A673 (cell line): Measurements from ENCODE around the gene CD40LG.

Experiments
- CTCF ChIP-seq: fragments of 300-800, 200-600 bp; sonication (generic); conservative IDR thresholded peaks from 2 replicates; pipeline ENCODE4 v1.5.1; 2017; ENCODE audit warnings: low read depth, mild to moderate bottlenecking, antibody characterized with exemption, low read length, moderate library complexity, mixed read lengths
- EZH2 ChIP-seq: fragments of 200-600 bp; sonication (generic); IDR thresholded peaks from 2 replicates; pipeline ENCODE4 v1.6.1; 2017; ENCODE audit warnings: borderline replicate concordance, low read depth, mild to moderate bottlenecking, mixed read lengths, antibody characterized with exemption, low read length; ENCODE audit not compliant: poor library complexity, severe bottlenecking

GRCh38 chrX:136674270-136674985 is 26.5 kb downstream of the CD40LG start:
- TF ChIP-seq CTCF (no peak), EZH2 (no peak)
